GM12875 (cell line): Measurements from ENCODE around the gene PLOD2.

Experiments
- H3K4me3 ChIP-seq: one replicate; pipeline ENCODE4 v1.5.1; 2011; ENCODE audit warnings: low read depth, low read length, control low read depth
- TF ChIP-seq, protein P1 (sequence below): IDR thresholded peaks from 2 replicates; pipeline ENCODE4 v1.5.1; 2011; ENCODE audit warnings: low read depth, mild to moderate bottlenecking, control low read depth, inconsistent platforms, low read length, moderate library complexity, borderline replicate concordance; ENCODE audit not compliant: insufficient read depth

Gene PLOD2

DNA sequence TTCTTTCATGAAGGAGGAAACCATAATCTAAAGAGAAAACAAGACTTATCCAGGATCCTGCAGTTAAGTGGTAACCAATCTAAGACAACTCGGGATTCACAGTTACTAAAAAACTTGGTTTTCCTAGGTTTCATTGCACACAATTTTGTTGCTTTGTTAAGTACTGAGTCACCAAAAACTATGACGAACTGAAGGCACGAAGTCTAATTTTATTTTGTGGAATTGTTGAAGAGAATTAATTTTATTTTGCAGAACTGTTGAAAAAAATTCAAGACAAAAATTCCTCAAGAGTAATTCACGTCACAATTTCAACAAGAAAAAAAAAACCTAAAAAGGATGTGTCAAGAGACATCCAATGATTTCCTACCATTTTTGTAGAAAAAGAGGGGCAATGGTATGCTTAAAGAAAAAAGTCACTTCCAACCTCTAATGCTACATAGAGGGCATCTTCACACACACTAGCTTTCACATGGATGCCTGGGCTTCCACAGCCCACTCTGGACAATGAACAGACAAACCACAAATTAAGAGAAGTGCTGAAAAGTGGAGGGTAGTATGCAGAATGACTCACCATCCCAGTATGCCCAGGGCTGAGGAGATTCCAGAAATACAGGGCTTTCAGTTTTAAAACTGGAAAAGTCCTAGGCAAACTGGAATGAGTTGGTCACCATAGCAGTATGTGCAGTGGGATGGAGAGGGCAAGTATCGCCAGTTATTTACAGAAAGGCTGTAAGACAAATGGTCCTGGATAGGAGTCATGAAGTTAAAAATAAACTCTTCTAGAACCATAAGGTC is 29.2 kb downstream of the PLOD2 start:
- no peak overlapping the region for H3K4me3 ChIP-seq
- TF ChIP-seq, protein P1, sequence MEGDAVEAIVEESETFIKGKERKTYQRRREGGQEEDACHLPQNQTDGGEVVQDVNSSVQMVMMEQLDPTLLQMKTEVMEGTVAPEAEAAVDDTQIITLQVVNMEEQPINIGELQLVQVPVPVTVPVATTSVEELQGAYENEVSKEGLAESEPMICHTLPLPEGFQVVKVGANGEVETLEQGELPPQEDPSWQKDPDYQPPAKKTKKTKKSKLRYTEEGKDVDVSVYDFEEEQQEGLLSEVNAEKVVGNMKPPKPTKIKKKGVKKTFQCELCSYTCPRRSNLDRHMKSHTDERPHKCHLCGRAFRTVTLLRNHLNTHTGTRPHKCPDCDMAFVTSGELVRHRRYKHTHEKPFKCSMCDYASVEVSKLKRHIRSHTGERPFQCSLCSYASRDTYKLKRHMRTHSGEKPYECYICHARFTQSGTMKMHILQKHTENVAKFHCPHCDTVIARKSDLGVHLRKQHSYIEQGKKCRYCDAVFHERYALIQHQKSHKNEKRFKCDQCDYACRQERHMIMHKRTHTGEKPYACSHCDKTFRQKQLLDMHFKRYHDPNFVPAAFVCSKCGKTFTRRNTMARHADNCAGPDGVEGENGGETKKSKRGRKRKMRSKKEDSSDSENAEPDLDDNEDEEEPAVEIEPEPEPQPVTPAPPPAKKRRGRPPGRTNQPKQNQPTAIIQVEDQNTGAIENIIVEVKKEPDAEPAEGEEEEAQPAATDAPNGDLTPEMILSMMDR = no peak

DNA sequence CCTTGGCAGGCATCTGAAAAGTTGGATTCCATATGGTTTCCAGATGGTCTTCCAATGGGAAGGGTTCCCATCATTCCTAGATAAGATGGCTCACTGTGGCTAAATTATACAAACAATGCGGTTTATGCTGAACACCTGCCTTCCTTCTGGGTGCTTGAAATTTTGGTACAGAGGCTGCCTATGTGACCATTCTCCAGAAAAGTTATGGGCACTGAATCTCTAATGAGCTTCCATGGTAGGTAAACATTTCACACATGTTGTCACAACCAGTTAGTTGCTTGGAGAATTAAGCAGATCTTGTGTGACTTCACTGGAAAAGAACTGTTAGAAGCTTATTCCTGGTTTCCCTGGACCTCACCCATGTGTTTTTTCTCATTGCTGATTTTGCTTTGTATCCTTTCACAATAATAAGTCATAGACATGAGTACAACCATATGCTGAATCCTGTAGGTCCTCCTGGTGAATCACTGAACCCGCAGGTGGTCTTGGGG is 30.1 kb downstream of the PLOD2 start:
- TF ChIP-seq, protein P1 = no peak
- no peak overlapping the region for H3K4me3 ChIP-seq

GRCh38 chr3:146129750-146130149 is 31.2 kb downstream of the PLOD2 start:
- no peak overlapping the region for H3K4me3 ChIP-seq
- TF ChIP-seq, protein P1 = no peak

GRCh38 chr3:146128939-146129338 is 32.0 kb downstream of the PLOD2 start:
- H3K4me3 ChIP-seq = no peak overlapping the region
- TF ChIP-seq, protein P1 = no peak

GRCh38 chr3:146128179-146128578 is 32.8 kb downstream of the PLOD2 start:
- TF ChIP-seq, protein P1 = no peak

DNA sequence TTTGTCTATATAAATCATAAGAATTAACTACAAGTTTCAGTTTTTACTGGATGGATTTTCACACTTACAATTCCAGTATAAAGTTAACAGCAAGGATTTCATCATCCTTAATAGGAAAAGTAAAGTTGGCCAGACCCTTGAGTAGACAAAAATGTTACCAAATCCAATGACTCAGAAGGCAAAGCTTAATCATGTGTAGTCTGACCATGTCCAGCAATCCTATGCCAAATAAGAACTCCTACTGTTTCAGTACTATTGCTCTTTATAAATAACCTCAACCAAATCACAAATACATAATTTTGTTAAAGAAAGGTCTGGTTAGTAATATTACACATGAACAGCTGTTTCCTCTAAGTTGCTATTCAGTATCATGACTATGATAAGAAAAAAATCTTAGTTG is 35.0 kb downstream of the PLOD2 start:
- TF ChIP-seq, protein P1 = no peak

More at GRCh38 chr3:146128179-146128578, 32.8 kb downstream of the PLOD2 start:
- H3K4me3 ChIP-seq = no peak overlapping the region

DNA sequence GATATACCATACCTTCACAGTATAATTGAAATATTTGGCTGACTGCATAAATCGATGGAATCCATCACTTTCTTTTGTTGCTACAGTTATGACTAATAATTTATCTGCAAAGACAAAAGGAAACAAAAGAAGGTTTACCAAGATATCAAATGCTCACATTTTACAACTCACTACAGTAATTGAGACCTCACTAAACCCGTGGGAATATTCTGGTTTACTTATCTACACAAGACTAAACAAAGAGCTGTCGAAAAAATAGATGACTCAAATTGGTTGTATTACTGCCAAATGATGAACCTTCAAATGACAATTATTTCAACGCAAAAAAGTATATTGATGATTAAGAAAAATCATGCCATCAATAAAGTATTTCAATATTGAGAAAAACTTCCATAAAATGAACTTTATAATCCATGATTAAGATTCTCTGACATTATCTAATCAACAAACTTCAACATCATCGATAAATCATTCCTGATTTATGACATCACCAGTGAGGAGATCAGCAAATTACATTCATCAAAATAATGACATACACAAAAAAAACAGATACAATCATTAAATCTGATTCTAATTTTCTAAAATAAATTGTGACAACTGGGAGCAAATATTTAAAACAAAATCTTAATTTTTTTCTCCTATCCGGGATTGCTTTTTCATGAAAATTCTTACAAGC is 36.7 kb downstream of the PLOD2 start:
- TF ChIP-seq, protein P1 = no peak
- no peak overlapping the region for H3K4me3 ChIP-seq

More for the DNA sequence above, 35.0 kb downstream of the PLOD2 start:
- H3K4me3 ChIP-seq = no peak overlapping the region
